ENCODE data around the gene CD53.
"Not testable (repeated sequence)": the region's sequence is repeated elsewhere in the genome, so short reads cannot be mapped to it uniquely, and the experiment has no call there.

Gene CD53

GRCh38 chr1:110853135-110853534, 19.8 kb upstream of the CD53 start:
- no peak for TF ChIP-seq CTCF (conservative IDR thresholded peaks at IDR 0.05; ENCODE audit: low read depth, low read length)
- H3K4me3 ChIP-seq (ENCODE audit: low read depth, low read length): no peak overlapping the region
- DNase-seq (ENCODE audit: low read depth): no peak

GRCh38 chr1:110856410-110856809, 16.5 kb upstream of the CD53 start:
- no peak for DNase-seq (ENCODE audit: low read depth)
- TF ChIP-seq CTCF (conservative IDR thresholded peaks at IDR 0.05; ENCODE audit: low read depth, low read length): no peak

GRCh38 chr1:110857964-110858948, 14.7 kb upstream of the CD53 start:
- no peak for DNase-seq (ENCODE audit: low read depth)
- no peak for TF ChIP-seq CTCF (conservative IDR thresholded peaks at IDR 0.05; ENCODE audit: low read depth, low read length)
- H3K4me3 ChIP-seq (ENCODE audit: low read depth, low read length): no peak overlapping the region

More at GRCh38 chr1:110856410-110856809, 16.5 kb upstream of the CD53 start:
- H3K4me3 ChIP-seq (ENCODE audit: low read depth, low read length): no peak overlapping the region

GRCh38 chr1:110859062-110859461, 13.9 kb upstream of the CD53 start:
- no peak for TF ChIP-seq CTCF (conservative IDR thresholded peaks at IDR 0.05; ENCODE audit: low read depth, low read length)
- H3K4me3 ChIP-seq (ENCODE audit: low read depth, low read length): no peak overlapping the region

GRCh38 chr1:110860174-110860573, 12.8 kb upstream of the CD53 start:
- no peak overlapping the region for H3K4me3 ChIP-seq (ENCODE audit: low read depth, low read length)
- TF ChIP-seq CTCF (conservative IDR thresholded peaks at IDR 0.05; ENCODE audit: low read depth, low read length): no peak
- DNase-seq (ENCODE audit: low read depth): no peak

More at GRCh38 chr1:110859062-110859461, 13.9 kb upstream of the CD53 start:
- DNase-seq (ENCODE audit: low read depth): no peak

- H3K4me3 ChIP-seq (ENCODE audit: low read depth, low read length); DNase-seq (ENCODE audit: low read depth): not testable (repeated sequence)
These were observed 12.3 kb upstream of the CD53 start for GRCh38 chr1:110860620-110861019.

- not testable (repeated sequence) for H3K4me3 ChIP-seq (ENCODE audit: low read depth, low read length); DNase-seq (ENCODE audit: low read depth)
These were observed 11.0 kb upstream of the CD53 start for GRCh38 chr1:110861942-110862341.

GRCh38 chr1:110864287-110864686, 8.7 kb upstream of the CD53 start:
- no peak for DNase-seq (ENCODE audit: low read depth)
- no peak for TF ChIP-seq CTCF (conservative IDR thresholded peaks at IDR 0.05; ENCODE audit: low read depth, low read length)
- H3K4me3 ChIP-seq (ENCODE audit: low read depth, low read length): no peak overlapping the region

Measured in choroid plexus epithelial cell (primary cell).